GM18951 (cell line): Measurements from ENCODE around the gene PNMA6F.
"Not testable (repeated sequence)": the region's sequence is repeated elsewhere in the genome, so short reads cannot be mapped to it uniquely, and the experiment has no call there.

Experiments used
- POLR2A ChIP-seq: IDR thresholded peaks from 4 replicates; pipeline ENCODE4 v1.6.1; 2011; ENCODE audit warnings: mild to moderate bottlenecking; ENCODE audit not compliant: insufficient read length, insufficient read depth; ENCODE audit errors: extremely low read depth
- in situ Hi-C: fragments of 300-500 bp; cut with MboI; formaldehyde crosslinking; loops from one replicate; pipeline ENCODE4 v1.12.0; 2022; ENCODE audit warnings: low sequenced_read_pairs, mixed read lengths, inconsistent platforms; ENCODE audit not compliant: unreplicated experiment

Gene PNMA6F

GRCh38 chrX:153347530-153347929, 26.0 kb upstream of the PNMA6F start:
- no peak for TF ChIP-seq POLR2A
- in situ Hi-C loops = no loop called here

- no peak for TF ChIP-seq POLR2A
- in situ Hi-C loops = no loop called here
Measured at GRCh38 chrX:153343674-153344073, 22.1 kb upstream of the PNMA6F start.

GRCh38 chrX:153342762-153343558, 21.4 kb upstream of the PNMA6F start:
- no peak for TF ChIP-seq POLR2A
- in situ Hi-C loops = no loop called here

GRCh38 chrX:153340111-153340510, 18.5 kb upstream of the PNMA6F start:
- in situ Hi-C loops = no loop called here
- no peak for TF ChIP-seq POLR2A

- TF ChIP-seq POLR2A = no peak
- in situ Hi-C loops = no loop called here
Measured at GRCh38 chrX:153339662-153340061, 18.1 kb upstream of the PNMA6F start.

GRCh38 chrX:153338836-153339235, 17.3 kb upstream of the PNMA6F start:
- in situ Hi-C loops = no loop called here
- no peak for TF ChIP-seq POLR2A

GRCh38 chrX:153336988-153337387, 15.4 kb upstream of the PNMA6F start:
- no peak for TF ChIP-seq POLR2A
- in situ Hi-C loops = no loop called here

GRCh38 chrX:153336121-153336894, 14.7 kb upstream of the PNMA6F start:
- TF ChIP-seq POLR2A = no peak
- in situ Hi-C loops = no loop called here

- in situ Hi-C loops = no loop called here
- TF ChIP-seq POLR2A = no peak
Measured at GRCh38 chrX:153334654-153335295, 13.2 kb upstream of the PNMA6F start.

GRCh38 chrX:153333821-153334653, 12.5 kb upstream of the PNMA6F start, which contains the start of gene ZNF275:
Gene ZNF275, plus strand, starts transcription at chrX:153334153. Its CDS starts 2,527 bp downstream, at chrX:153336680.
- peak; percentile 85 for TF ChIP-seq POLR2A
- in situ Hi-C loops = no loop called here

GRCh38 chrX:153333266-153333665, 11.7 kb upstream of the PNMA6F start:
- in situ Hi-C loops = no loop called here

GRCh38 chrX:153327561-153327960, 6.0 kb upstream of the PNMA6F start:
- in situ Hi-C loops = no loop called here
- TF ChIP-seq POLR2A = no peak

More at GRCh38 chrX:153333266-153333665, 11.7 kb upstream of the PNMA6F start:
- TF ChIP-seq POLR2A = no peak

- in situ Hi-C loops = no loop called here
- TF ChIP-seq POLR2A = no peak
Measured at GRCh38 chrX:153320555-153321184, 897 bp downstream of the PNMA6F start.

GRCh38 chrX:153320047-153320443, 1.5 kb downstream of the PNMA6F start:
- in situ Hi-C loops = not testable (repeated sequence)
